Esophagus muscularis mucosa (tissue), 4 donors: Measurements from ENCODE around the gene NFATC1.

Experiments
- EP300 ChIP-seq: sonication (generic); formaldehyde crosslinking; IDR thresholded peaks from one replicate; pipeline ENCODE4 v1.6.1; 2017; ENCODE audit warnings: antibody characterized with exemption
- POLR2A ChIP-seq: fragments of 450-650 bp; IDR thresholded peaks from one replicate; pipeline ENCODE4 v1.6.1; 2017; ENCODE audit warnings: antibody characterized with exemption, moderate library complexity, mild to moderate bottlenecking, low read depth
- POLR2AphosphoS5 ChIP-seq, 2 donors: sonication (generic); formaldehyde crosslinking; IDR thresholded peaks; one replicate each; pipeline ENCODE4 v1.6.1; 2017; ENCODE audit warnings: antibody characterized with exemption in 2 of 2
- TF ChIP-seq, protein P1 (sequence below), 3 experiments: fragments of 200-600 bp in 2 of 3; fragments of 450-650 bp in 1 of 3; sonication (generic) in 2 of 3; IDR thresholded peaks; one replicate each; pipeline ENCODE4 v1.5.1; 2017 to 2019; ENCODE audit warnings: antibody characterized with exemption in 3 of 3, mild to moderate bottlenecking in 2 of 3, moderate library complexity in 1 of 3

GRCh38 chr18:79548077-79548450 is 152.3 kb downstream of the NFATC1 start:
- TF ChIP-seq POLR2A (no peak), EP300 (no peak), POLR2AphosphoS5 (IDR thresholded peaks at IDR 0.05) (no peak)
- TF ChIP-seq, protein P1, sequence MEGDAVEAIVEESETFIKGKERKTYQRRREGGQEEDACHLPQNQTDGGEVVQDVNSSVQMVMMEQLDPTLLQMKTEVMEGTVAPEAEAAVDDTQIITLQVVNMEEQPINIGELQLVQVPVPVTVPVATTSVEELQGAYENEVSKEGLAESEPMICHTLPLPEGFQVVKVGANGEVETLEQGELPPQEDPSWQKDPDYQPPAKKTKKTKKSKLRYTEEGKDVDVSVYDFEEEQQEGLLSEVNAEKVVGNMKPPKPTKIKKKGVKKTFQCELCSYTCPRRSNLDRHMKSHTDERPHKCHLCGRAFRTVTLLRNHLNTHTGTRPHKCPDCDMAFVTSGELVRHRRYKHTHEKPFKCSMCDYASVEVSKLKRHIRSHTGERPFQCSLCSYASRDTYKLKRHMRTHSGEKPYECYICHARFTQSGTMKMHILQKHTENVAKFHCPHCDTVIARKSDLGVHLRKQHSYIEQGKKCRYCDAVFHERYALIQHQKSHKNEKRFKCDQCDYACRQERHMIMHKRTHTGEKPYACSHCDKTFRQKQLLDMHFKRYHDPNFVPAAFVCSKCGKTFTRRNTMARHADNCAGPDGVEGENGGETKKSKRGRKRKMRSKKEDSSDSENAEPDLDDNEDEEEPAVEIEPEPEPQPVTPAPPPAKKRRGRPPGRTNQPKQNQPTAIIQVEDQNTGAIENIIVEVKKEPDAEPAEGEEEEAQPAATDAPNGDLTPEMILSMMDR (IDR thresholded peaks at IDR 0.05), result no peak
